Measurements from ENCODE around the gene PRDX4. TPM values are rescaled to one million over a fixed set of nuclear protein-coding genes. Genes with fewer than 3 reads are reported as not detected.
"Not testable (repeated sequence)": the region's sequence is repeated elsewhere in the genome, so short reads cannot be mapped to it uniquely, and the experiment has no call there.

PRDX4 gene
- total RNA-seq (2014; rRNA removed; shearing (Covaris generic)): 411 and 415 TPM in 2 replicates
- 402 and 471 TPM in 2 replicates for polyA plus RNA-seq (2015; cell fraction: cytosol; rRNA removed)
- 40.9 and 57.7 TPM in 2 replicates for polyA plus RNA-seq (2015; cell fraction: nucleus; rRNA removed)

DNA sequence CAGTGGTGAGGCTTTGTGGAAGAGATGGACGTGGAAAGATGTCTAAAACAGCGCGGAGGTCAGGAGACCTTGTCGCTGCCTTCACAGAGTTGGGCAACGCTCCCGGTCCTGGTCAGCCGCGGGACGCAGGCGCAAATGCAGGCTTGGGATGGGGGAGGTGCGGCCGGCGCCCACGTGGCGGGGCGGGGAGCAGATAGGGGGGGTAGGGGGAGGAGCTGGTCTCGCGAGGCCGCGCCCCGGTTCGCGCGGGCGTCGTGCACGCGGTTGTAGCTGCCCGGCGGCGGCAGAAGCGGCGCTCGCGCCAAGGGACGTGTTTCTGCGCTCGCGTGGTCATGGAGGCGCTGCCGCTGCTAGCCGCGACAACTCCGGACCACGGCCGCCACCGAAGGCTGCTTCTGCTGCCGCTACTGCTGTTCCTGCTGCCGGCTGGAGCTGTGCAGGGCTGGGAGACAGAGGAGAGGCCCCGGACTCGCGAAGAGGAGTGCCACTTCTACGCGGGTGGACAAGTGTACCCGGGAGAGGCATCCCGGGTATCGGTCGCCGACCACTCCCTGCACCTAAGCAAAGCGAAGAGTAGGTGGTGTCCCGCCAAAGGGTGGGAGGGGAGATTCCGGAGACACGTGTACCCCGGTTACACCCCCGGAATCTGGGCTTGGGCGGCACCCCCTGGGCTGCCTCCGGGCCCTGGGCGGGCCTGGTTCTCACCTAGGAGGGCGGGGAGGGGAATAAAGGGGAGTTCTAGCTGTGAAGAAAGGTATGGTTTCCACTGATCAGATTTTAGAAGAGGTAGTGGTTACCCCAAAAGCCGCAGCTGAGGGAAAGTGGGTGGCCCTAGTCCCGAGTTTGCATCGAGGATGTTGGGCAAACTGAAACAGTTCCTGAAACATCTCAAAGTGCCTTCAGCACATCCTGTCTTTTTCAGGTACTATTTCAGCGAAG is at the start of gene PRDX4:
PRDX4 (plus strand) TSS at position 255 of the 939 bp plus-strand sequence; CDS start at position 333, 78 bp downstream.
- DNase-seq (ENCODE audit: low read depth, low spot score): peak; percentile 88
- in situ Hi-C loops (cut with HindIII; ENCODE audit: low pct_unique_long_range_greater_than_20kb, low sequenced_read_pairs): no loop called here

DNA sequence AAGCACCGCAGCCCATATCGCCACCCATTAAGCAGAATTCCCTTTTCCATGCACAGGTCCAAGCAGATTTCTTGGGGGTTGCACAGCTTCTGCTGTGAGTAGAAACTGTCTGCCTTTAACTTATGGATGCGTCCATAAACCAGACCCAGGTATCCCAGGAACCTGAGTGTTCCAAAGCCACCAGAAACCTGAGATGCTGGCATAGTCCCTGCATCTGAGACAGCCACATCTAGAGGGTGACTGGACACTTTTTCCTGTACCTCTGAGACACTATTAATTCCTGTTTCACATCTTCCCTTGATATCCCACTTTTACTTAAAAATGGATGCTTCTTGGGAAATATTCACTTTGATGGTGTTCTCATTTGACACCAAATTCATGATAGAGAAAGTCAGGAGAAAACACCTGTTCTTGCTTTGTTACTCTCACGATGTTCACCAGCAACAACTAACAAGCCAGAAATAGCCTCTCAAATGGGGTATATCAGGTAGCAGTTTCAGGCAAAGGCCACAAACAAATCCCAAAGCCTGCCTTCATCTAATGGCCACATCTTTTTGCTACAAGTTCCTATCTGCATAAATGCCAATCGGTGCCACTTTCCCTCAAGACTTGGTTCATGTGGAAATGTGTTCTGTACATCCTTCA is 45.5 kb upstream of the PRDX4 start:
- in situ Hi-C loops (cut with HindIII; ENCODE audit: low pct_unique_long_range_greater_than_20kb, low sequenced_read_pairs): no loop called here

DNA sequence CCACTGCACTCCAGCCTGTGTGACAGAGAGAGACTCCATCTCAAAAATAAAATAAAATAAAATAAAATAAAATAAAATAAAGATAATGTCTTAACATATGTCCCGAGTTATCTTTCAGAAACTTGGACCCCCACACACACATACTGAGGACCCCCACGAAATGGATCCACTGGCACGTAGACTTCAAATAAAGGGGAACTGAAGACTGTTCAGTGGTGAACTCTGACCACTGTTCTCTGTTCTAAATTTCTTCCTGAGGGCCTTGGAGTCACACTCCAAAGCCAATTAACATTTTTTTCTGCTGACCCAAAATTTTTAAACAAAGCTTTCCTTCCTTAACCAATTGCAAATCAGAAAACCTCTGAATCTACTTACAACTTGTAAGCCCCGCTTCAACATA is 43.5 kb upstream of the PRDX4 start:
- no peak for DNase-seq (ENCODE audit: low read depth, low spot score)
- in situ Hi-C loops (cut with HindIII; ENCODE audit: low pct_unique_long_range_greater_than_20kb, low sequenced_read_pairs): no loop called here

More for the DNA sequence above, 45.5 kb upstream of the PRDX4 start:
- DNase-seq (ENCODE audit: low read depth, low spot score): no peak

DNA sequence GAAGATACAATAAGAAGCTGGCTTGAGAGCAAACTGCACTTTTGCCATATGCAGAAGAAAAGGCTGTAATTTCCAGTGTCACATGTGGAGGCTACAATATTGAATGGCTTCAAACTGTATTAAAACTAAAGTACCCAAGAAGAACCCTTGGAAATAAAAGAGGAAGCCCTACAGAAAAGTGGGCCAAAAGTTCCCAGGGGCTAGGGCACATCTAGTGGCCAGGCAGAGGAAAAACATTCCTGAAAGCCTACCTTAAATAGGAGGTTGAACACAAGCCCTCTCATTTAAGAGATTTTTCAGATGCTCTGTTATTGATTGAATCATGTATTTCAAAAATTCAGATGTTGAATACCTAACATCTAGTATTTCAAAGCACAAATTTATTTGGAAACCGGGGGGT is 40.6 kb upstream of the PRDX4 start:
- in situ Hi-C loops (cut with HindIII; ENCODE audit: low pct_unique_long_range_greater_than_20kb, low sequenced_read_pairs): no loop called here
- no peak for DNase-seq (ENCODE audit: low read depth, low spot score)

DNA sequence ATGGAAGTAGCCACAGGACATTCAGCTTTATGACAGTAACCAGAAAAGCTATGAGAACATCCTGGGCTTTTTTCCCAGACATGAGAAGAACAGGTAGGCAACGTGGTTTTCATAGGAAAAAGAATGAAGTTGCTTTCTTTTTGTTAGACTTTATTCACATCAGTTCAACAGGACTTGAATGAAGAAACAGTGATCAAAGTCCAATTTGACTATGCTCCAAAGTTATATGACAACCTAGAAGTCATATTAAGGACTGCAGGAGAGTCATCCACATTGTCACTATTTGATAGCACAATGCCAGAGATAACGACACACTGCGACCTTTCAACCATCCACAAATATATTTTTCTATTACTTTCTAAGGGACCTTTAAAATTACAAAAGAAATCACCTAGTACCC is 39.2 kb upstream of the PRDX4 start:
- in situ Hi-C loops (cut with HindIII; ENCODE audit: low pct_unique_long_range_greater_than_20kb, low sequenced_read_pairs): no loop called here

DNA sequence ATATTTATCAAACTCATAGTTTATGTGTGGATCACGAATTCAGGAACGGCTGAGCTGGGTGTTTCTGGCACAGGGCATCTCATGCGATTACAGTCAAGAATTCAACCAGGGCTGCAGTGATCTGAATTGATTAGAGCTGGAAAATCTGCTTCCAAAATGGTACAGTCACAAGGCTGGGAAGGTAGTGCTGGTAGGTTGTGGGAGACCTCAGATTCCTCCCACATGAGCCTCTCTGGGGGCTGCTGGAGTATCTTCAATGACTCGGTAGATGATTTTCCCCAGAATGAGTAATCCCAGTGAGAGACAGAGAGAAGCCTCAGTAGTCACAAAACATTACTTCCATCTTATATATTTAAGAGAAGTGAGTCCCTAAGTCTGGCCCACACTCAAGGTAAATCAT is 36.2 kb upstream of the PRDX4 start:
- DNase-seq (ENCODE audit: low read depth, low spot score): no peak
- in situ Hi-C loops (cut with HindIII; ENCODE audit: low pct_unique_long_range_greater_than_20kb, low sequenced_read_pairs): no loop called here

More for the DNA sequence above, 39.2 kb upstream of the PRDX4 start:
- DNase-seq (ENCODE audit: low read depth, low spot score): no peak

DNA sequence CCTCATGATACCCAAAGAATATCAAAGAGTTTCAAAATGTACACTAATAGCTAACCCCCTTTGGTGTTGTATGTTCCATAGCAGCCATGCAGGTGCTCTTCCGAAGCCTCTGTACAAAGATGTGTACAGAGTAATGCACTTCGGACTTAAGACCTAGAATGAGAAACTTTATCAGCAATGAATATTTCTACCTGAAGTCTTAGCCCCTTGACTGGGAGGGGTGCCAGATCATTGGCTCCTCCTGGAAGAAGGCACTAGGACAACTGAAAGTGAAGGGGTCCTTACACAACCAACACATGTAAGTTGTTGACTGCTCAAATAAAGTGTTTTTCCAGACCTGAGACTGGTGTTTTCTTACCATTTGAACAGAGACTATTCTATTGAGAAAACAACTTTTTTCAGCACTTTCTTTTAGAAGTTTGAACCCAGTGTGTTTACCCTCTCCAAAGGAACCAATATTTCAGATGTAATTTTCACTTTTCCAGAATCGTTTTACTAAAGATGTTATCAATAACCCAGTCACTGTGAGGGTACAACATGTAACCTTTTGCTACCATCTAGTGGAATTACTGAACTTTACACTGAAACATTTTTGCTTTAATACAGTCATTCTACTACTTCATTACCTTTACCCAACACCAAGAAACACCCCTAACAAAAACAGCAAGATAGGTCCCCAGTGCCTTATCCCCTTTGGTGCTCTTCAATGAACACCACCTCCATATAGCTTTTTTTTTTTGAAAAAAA is 33.3 kb upstream of the PRDX4 start:
- in situ Hi-C loops (cut with HindIII; ENCODE audit: low pct_unique_long_range_greater_than_20kb, low sequenced_read_pairs): no loop called here
- peak; percentile 20 for DNase-seq (ENCODE audit: low read depth, low spot score)

DNA sequence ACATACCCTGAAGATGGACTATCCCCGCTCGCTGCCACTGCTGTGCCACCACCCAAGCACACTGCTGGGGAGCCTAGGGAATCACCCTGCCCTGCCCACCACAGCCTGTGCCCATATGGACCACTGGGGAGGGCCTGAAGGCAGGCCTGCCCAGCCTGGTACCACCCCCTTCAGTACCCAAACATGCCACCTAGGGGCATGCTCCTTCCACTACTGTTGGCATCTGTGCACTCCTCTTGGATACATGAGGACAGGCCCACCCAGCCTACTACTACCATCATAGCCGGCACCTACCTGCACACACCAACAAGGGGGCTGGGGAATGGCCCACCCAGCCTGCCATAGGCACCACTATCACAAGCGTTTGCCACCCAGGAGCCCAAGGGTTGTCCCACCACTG is 30.1 kb upstream of the PRDX4 start:
- in situ Hi-C loops (cut with HindIII; ENCODE audit: low pct_unique_long_range_greater_than_20kb, low sequenced_read_pairs): no loop called here
- peak; percentile 16 for DNase-seq (ENCODE audit: low read depth, low spot score)

DNA sequence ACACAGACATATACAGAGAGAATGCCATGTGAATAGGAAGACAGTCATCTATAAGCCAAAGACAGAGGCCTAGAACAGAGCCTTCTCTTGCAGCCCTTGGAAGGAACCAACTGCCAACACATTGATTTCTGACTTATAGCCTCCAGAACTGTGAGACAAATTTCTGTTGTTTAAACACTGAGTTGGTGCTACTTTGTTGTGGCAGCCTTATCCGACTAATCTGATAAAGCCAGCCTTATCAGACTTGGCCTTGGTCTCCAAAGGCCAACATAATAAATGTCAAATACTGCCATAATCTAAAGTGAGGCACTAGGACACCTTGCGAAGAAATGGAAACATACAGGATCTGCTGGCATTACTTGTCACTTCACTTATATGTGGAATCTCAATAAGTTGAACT is 24.3 kb upstream of the PRDX4 start:
- no peak for DNase-seq (ENCODE audit: low read depth, low spot score)
- in situ Hi-C loops (cut with HindIII; ENCODE audit: low pct_unique_long_range_greater_than_20kb, low sequenced_read_pairs): no loop called here

DNA sequence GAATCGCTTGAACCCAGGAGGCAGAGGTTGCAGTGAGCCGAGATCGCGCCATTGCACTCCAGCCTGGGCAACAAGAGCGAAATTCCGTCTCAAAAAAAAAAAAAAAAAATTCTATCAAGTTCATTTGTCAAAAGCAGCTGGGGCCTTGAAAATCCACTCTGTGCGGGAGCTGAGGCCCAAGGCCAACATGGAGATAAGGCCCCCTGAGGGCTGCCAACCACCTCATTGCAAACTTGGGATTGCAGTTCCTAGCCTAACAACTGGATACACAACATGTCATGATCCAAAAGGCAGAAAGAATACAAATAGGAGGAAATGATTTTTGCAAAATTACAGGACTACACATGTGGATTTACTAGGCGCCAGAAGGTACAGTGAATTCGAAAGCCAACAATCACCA is 22.5 kb upstream of the PRDX4 start:
- in situ Hi-C loops (cut with HindIII; ENCODE audit: low pct_unique_long_range_greater_than_20kb, low sequenced_read_pairs): no loop called here
- no peak for DNase-seq (ENCODE audit: low read depth, low spot score)

DNA sequence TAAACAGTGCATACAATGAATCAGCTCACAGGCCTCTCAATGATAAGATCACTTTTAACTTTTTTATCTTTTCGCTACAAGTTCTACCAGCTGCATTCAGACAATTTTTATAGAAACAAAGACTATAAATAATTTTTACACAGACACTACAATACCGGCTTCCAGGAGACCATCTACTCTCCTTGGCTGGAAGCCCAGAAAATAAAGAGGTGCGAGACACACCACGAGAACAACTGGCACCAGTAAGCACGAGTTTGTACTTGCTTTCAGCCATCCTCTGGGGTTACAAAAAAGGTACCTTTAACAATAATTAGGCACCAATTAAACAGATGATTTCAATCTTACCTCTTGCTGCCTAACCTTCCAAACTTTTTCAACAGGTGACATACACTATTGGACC is 11.2 kb upstream of the PRDX4 start:
- no peak for DNase-seq (ENCODE audit: low read depth, low spot score)
- in situ Hi-C loops (cut with HindIII; ENCODE audit: low pct_unique_long_range_greater_than_20kb, low sequenced_read_pairs): no loop called here

DNA sequence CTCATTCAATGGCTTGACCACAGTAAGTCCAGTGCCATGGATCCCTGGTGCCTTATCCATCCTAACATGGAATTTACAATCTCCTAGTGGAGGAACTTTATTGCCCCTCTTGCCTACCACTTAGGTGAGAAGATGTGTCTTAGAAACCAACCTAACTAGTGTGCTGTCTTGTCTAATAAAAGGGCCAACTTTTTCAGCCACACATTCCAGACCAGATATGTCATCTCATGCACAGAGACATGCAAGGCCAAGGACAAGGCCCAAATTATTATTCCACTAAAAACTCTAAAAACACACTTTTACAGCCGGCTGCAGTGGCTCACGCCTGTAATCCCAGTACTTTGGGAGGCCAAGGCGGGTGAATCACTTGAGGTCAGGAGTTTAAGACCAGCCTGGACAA is 10.6 kb upstream of the PRDX4 start:
- DNase-seq (ENCODE audit: low read depth, low spot score): no peak
- in situ Hi-C loops (cut with HindIII; ENCODE audit: low pct_unique_long_range_greater_than_20kb, low sequenced_read_pairs): no loop called here

DNA sequence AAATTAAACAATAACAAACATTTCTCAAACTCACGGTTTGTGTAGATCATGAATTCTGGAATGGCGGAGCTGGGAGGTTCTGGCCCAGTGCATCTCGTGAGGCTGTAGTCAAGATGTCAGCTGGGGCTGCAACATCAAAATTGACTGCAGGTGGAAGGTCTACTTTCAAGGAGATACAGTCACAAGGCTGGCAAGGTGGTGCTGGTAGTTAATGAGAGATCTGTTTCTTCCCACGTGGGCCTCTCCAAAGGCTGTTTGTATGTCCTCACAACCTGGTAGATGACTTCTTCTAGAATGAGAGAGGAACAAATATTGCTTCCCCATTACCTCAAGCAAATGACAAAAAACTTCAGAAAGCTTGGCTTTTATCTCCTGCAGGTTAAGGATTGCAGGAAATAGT is 8.0 kb upstream of the PRDX4 start:
- in situ Hi-C loops (cut with HindIII; ENCODE audit: low pct_unique_long_range_greater_than_20kb, low sequenced_read_pairs): no loop called here
- no peak for DNase-seq (ENCODE audit: low read depth, low spot score)

DNA sequence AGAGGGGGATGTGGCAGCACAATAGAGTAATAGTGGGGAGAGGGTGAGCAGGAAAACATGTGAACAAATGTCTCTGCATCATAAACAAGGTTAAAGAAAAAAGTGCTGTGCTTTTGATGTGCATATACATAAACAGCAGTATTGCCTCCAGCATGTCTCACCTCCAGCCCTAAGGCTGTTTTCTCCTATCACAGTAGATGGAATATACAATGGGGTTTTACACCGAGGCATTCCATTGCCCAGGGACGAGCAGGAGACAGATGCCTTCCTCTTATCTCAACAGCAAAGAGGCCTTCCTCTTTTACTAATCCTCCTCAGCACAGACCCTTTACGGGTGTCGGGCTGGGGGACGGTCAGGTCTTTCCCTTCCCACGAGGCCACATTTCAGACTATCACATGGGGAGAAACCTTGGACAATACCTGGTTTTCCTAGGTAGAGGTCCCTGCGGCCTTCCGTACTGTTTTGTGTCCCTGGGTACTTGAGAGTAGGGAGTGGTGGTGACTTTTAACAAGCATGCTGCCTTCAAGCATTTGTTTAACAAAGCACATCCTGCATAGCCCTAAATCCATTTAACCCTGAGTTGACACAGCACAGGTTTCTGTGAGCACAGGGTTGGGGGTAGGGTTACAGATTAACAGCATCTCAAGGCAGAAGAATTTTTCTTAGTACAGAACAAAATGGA is 7.1 kb upstream of the PRDX4 start:
- DNase-seq (ENCODE audit: low read depth, low spot score); in situ Hi-C loops (cut with HindIII; ENCODE audit: low pct_unique_long_range_greater_than_20kb, low sequenced_read_pairs): not testable (repeated sequence)

DNA sequence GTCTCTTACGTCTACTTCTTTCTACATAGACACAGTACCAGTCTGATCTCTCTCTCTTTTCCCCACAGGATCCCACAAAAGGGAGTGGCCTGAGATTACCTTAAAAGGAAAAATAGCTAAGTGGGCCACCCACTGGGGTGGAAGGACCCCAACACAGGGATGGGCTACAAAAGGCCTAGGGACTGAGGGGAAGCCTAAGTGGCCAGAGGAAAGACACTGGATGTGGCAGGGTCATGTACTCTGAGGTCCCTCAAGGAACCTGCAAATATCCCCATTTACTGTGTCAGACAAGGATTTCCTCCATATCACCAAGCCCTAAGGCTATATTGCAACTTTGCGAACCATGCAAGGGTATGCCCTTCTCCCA is 6.5 kb upstream of the PRDX4 start:
- no peak for DNase-seq (ENCODE audit: low read depth, low spot score)
- in situ Hi-C loops (cut with HindIII; ENCODE audit: low pct_unique_long_range_greater_than_20kb, low sequenced_read_pairs): no loop called here

DNA sequence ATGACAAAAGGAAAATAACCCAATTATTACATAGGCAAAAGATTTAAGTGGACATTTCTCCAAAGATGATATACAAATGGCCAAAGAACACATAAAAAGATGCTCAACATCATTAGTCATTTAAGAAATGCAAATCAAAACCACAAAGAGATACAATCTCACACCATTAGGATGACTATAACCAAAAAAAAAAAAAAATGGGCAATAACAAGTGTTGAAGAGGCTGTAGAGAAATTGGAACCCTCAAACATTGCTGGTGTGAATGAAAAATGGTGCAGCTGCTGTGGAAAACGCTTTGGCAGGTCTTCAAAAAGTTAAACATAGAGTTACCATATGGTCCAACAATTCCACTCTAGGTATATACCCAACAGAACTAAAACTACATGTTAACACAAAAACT is 5.6 kb upstream of the PRDX4 start:
- no peak for DNase-seq (ENCODE audit: low read depth, low spot score)
- in situ Hi-C loops (cut with HindIII; ENCODE audit: low pct_unique_long_range_greater_than_20kb, low sequenced_read_pairs): no loop called here

DNA sequence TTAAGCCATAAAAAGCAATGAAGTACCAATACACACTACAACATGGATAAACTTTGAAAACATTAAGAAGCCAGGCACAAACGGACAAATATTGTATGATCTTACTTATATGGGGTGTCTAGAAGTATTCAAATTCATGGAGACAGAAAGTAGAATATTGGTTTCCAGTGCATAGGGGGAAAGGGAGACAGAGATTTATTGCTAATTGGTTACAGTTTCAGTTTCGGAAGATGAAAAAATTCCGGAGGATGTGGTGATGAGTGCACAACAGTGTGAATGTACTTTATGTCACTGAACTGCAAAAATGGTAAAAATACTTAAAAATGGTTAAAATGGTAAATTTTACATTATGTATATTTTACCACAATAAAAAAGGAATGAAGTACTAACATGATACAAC is 5.1 kb upstream of the PRDX4 start:
- in situ Hi-C loops (cut with HindIII; ENCODE audit: low pct_unique_long_range_greater_than_20kb, low sequenced_read_pairs): no loop called here

DNA sequence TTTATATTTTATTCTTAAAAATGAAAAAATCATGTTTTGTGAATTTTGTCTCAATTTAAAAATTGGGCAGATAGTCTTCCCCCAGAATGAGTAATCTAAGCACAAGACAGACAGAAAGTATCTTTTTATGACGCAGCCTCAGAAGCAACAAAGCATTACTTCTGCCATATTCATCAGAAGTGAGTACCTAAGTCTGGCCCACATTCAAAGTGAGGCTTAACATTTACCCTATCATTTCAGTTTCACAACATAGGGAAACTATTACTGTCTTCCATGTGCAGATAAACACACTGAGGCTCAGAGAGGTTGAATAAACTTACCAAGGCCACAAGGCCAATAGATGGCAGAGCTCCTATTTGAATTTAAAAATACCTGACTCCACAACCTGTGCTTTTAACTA is 4.4 kb upstream of the PRDX4 start:
- in situ Hi-C loops (cut with HindIII; ENCODE audit: low pct_unique_long_range_greater_than_20kb, low sequenced_read_pairs): no loop called here
- DNase-seq (ENCODE audit: low read depth, low spot score): no peak

More for the DNA sequence above, 5.1 kb upstream of the PRDX4 start:
- no peak for DNase-seq (ENCODE audit: low read depth, low spot score)
